Stimulated activated CD4-positive, alpha-beta T cell treated with anti-CD3 and anti-CD28 coated beads, TNF-alpha, amount 100 ng/mL, for 48 hours (primary cell): ENCODE results near the gene ARHGAP26.

Experiments
- DNase-seq, 3 donors: peaks; one replicate each; pipeline ENCODE4 v3.0.0-alpha.2; 2020; ENCODE audit warnings: low read depth in 3 of 3

Gene ARHGAP26

GRCh38 chr5:142769793-142770649, at the start of gene ARHGAP26:
ARHGAP26 (plus strand) TSS chr5:142770377; CDS start chr5:142770762, 385 bp downstream.
- DNase-seq = peak; percentile 88 to 90 (median 89)

GRCh38 chr5:142720641-142721271, 49.4 kb upstream of the ARHGAP26 start:
- DNase-seq = no peak

GRCh38 chr5:142722146-142722545, 48.0 kb upstream of the ARHGAP26 start:
- no peak for DNase-seq

GRCh38 chr5:142722896-142723295, 47.3 kb upstream of the ARHGAP26 start:
- no peak for DNase-seq

GRCh38 chr5:142724821-142725220, 45.4 kb upstream of the ARHGAP26 start:
- no peak for DNase-seq

- no peak for DNase-seq
These were observed 44.7 kb upstream of the ARHGAP26 start for GRCh38 chr5:142725231-142726187.

- DNase-seq = no peak
These were observed 43.9 kb upstream of the ARHGAP26 start for GRCh38 chr5:142726188-142726731.

- no peak for DNase-seq
These were observed 42.5 kb upstream of the ARHGAP26 start for GRCh38 chr5:142727735-142728047.

GRCh38 chr5:142735323-142736246, 34.6 kb upstream of the ARHGAP26 start:
- DNase-seq = no peak

GRCh38 chr5:142736247-142736632, 33.9 kb upstream of the ARHGAP26 start:
- DNase-seq = no peak

GRCh38 chr5:142737179-142737578, 33.0 kb upstream of the ARHGAP26 start:
- DNase-seq = no peak

- DNase-seq = no peak
These were observed 29.5 kb upstream of the ARHGAP26 start for GRCh38 chr5:142740474-142741242.

- no peak for DNase-seq
These were observed 26.4 kb upstream of the ARHGAP26 start for GRCh38 chr5:142743592-142744441.

- no peak for DNase-seq
These were observed 24.9 kb upstream of the ARHGAP26 start for GRCh38 chr5:142745268-142745667.

GRCh38 chr5:142746532-142747433, 23.4 kb upstream of the ARHGAP26 start:
- DNase-seq = no peak

GRCh38 chr5:142748132-142748531, 22.0 kb upstream of the ARHGAP26 start:
- DNase-seq = no peak

- DNase-seq = peak in 1 of 3 donors; percentile 18
These were observed 21.5 kb upstream of the ARHGAP26 start for GRCh38 chr5:142748568-142749249.
